Fibroblast of skin of right biceps (primary cell): ENCODE data around the gene PADI4.

Source experiments
- DNase-seq: peaks from one replicate; pipeline ENCODE4 v3.0.0-alpha.2; 2013

The PADI4 gene

GRCh38 chr1:17287130-17287776 lies 20.7 kb upstream of the PADI4 start:
- peak; percentile 82 for DNase-seq

- DNase-seq, result peak; percentile 65
Observed at GRCh38 chr1:17289721-17290120, 18.3 kb upstream of the PADI4 start.

- DNase-seq, result no peak
Observed at GRCh38 chr1:17290553-17290952, 17.4 kb upstream of the PADI4 start.

- DNase-seq, result no peak
Observed at GRCh38 chr1:17292299-17293160, 15.5 kb upstream of the PADI4 start.

GRCh38 chr1:17293681-17294425 lies 14.1 kb upstream of the PADI4 start:
- DNase-seq, result no peak

- no peak for DNase-seq
Observed at GRCh38 chr1:17295292-17295691, 12.7 kb upstream of the PADI4 start.

- DNase-seq, result no peak
Observed at GRCh38 chr1:17296086-17296485, 11.9 kb upstream of the PADI4 start.

GRCh38 chr1:17297991-17298390 lies 10.0 kb upstream of the PADI4 start:
- DNase-seq, result no peak

- DNase-seq, result no peak
Observed at GRCh38 chr1:17301767-17302166, 6.2 kb upstream of the PADI4 start.

- DNase-seq, result no peak
Observed at GRCh38 chr1:17304151-17304825, 3.7 kb upstream of the PADI4 start.

GRCh38 chr1:17304826-17305175 lies 3.2 kb upstream of the PADI4 start:
- DNase-seq, result no peak

GRCh38 chr1:17305576-17306095 lies 2.4 kb upstream of the PADI4 start:
- no peak for DNase-seq

- no peak for DNase-seq
Observed at GRCh38 chr1:17306407-17306806, 1.6 kb upstream of the PADI4 start.

GRCh38 chr1:17306921-17307320 lies 1.1 kb upstream of the PADI4 start:
- no peak for DNase-seq

GRCh38 chr1:17307329-17307728 lies 668 bp upstream of the PADI4 start:
- DNase-seq, result no peak

GRCh38 chr1:17308593-17308992 lies 596 bp downstream of the PADI4 start:
- DNase-seq, result no peak

GRCh38 chr1:17309426-17310067 lies 1.6 kb downstream of the PADI4 start:
- DNase-seq, result no peak

- no peak for DNase-seq
Observed at GRCh38 chr1:17310068-17310640, 2.2 kb downstream of the PADI4 start.

- DNase-seq, result no peak
Observed at GRCh38 chr1:17313530-17314309, 5.7 kb downstream of the PADI4 start.

GRCh38 chr1:17314491-17314971 lies 6.5 kb downstream of the PADI4 start:
- no peak for DNase-seq

- no peak for DNase-seq
Observed at GRCh38 chr1:17315542-17316130, 7.6 kb downstream of the PADI4 start.
